HK-2 (cell line): Measurements from ENCODE around the gene PLA2G4F.
"Not testable (repeated sequence)": the region's sequence is repeated elsewhere in the genome, so short reads cannot be mapped to it uniquely, and the experiment has no call there.

Experiments used
- DNase-seq: peaks from one replicate; pipeline ENCODE4 v3.0.0-alpha.2; 2018; ENCODE audit not compliant: unreplicated experiment

The PLA2G4F gene

DNA sequence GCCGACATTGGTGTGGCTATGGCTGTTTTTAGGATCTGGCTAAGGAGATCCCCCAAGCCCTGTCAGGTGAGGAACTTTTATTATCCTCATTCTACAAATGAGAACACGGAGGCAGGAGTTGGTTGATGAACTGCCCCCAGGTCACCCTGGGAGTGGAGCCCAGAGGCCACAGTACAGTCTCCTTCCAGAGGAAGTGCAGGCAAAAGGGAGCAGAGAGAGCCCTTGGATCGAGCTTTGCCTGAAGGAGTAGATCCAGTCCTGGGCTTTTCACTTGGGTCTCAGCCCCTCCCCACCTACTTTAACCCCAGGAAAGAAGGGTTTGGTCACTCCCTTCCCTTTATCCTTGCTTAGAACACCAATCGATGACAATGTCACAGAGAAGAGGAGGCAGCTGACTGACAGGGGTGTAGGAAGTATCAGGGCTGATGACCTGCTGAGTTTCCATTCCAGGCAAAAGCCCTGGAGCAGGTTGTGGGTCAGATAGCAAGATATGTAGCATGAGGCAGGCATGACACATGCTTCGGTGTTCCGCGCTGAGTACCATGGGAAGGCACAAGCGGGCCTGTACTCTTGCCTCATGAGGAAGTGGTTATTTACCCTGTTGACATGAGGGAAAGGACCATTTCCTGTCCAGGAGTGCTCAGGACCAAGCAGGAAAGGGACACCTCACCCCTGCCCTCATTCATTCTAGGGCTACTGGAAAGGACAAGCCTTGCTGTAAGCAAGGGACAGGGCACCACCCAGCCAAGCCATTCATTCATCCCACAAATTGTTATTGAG lies 56.2 kb downstream of the PLA2G4F start:
- no peak for DNase-seq

DNA sequence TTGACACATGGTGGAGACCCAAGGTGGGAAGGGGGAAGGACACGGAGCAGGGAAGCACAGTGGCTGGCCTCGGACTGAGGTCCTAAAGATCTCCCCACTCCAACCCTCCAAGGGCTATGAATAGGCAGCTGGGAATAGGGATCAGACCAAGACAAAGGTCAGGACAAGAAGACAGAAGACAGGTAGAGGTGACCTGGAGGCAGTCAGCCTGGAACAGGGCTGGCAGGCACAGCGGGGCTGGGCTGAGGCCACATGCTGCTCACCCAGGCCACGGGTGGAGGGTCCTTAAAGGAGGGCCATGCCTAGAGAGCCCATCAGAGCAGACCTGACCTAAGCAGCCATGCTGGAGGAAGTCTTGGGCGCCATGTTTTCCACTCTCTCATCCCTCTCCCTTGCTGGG lies 59.4 kb downstream of the PLA2G4F start:
- DNase-seq, result no peak

DNA sequence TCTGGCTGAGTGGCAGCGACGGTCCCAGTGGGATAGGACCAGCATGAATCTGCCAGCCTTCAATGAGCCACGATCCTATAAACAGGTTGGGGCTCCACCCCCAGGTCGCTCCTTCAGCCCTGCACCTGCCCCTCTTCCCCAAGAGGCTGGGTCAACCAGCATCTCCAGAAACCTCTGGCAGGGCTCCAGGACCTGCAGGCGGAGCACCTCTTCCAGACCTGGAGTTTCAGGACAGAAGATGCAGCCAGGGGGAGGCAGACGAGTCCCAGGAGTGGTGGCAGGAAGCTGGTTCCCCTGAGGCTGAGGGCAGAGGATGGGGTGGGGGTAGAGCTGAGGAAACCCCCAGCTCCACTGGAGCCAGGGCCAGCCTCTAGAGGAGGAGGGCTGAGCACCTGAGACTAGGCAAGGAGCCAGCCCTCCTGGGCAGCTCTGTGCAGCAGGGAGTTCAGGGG lies 61.9 kb downstream of the PLA2G4F start, which contains the start of gene PLA2G4D:
PLA2G4D (minus strand) TSS at position 51 of the 452 bp plus-strand sequence. CDS start 103 bp downstream, outside the sequence.
- DNase-seq, result no peak

DNA sequence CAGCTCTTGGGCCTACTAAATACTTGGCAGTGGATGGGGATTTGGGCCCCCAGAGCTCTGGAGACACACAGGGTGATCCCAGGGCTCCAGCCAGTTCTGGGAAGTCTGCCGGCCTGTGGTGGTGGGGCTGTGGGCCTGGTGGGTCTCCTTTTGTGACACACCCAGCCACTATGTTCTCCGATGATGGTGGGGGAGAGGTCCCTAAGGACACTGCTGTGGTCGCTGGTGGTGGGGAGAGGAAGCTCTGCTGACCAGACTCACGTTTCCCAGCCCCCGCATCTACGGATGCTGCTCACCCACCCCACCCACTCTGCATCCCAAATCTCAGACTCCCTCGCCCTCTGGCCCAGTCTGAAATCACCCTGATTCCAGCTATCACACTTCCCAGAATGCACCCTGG lies 62.5 kb downstream of the PLA2G4F start:
- no peak for DNase-seq

DNA sequence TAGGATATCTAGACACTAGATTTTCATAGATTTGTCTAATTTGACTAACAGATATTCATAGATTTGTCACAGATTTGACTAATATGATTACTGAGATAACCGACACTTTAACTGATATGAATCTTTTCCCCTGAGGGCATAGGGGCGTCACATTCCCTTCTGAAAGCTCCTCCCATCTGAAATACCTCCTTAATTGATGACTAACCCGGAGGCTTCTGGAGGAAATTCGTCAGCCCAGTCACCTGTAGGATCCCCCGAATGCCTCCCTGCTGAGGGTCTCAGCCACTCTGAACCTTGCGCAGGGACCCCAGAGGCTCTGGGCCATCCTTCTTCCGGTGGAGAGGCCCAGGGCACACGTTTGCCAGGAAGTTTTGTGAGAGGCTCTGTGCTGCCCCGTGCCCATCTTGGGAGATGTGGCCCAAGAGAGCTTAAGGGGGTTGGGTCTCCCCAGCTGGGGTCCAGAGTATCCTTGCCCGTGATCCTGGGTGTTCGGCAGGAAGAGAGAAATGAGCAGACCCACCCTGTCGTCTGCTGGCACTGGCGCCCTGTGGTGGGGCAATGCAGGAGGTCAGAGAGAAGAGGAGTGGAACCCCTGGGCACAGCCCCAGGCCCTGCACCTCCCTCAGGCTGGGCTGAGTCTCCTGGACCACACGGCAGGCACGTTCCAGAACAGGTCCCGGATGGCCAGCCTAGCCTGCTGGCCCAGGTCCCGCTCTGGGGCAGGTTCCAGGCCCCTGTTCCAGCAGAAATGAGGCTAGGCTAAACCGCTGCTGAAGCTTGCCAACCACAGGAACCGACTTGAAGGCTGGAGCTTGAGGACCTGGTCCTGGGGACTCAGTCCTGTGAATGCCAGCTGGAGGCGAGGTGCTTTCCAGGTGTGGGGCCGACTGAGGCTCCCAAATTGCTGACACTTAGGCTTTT lies 63.8 kb downstream of the PLA2G4F start:
- DNase-seq, result no peak

DNA sequence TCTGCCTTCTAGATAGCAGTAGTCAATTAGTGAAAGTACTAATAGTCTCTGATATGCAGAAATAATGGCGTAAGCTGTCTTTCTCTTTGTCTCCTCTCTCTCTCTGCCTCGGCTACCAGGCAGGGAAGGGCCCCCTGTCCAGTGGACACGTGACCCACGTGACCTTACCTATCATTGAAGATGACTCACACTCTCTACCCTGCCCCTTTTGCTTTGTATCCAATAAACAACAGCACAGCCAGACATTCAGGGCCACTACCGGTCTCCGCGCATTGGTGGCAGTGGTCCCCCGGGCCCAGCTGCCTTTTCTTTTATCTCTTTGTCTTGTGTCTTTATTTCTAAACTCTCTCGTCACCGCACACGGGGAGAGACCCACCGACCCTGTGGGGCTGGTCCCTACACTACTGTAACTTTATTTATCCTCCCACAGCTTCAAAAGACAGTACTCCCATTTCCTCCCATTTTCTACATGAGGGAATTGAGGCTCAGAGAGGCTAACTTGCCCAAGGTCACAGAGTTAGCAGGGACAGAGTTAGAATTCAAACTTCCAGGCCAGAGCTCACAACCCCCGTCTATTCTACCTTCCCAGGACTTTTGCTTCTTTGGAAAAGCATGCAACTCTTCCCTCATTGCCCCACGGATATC lies 64.6 kb downstream of the PLA2G4F start:
- DNase-seq, result not testable (repeated sequence)

DNA sequence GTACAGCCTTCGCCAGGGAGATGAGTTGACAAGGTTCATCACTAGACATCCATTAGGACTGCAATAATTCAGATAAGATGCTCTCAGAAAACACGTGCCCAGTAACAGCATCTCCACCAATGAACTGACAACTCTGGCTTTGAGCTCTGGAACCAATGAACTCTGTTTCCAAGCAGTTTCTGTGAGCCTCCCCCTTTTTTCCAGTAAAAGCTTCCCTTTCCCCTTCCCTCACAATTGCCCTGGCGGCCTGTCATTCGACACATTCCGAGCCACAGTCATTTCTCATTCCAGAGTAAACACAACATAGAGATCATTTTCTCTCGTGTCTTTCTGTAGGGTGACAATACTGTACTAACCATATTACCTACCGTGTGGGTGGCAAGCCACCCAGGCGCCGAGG lies 65.7 kb downstream of the PLA2G4F start:
- DNase-seq, result no peak

DNA sequence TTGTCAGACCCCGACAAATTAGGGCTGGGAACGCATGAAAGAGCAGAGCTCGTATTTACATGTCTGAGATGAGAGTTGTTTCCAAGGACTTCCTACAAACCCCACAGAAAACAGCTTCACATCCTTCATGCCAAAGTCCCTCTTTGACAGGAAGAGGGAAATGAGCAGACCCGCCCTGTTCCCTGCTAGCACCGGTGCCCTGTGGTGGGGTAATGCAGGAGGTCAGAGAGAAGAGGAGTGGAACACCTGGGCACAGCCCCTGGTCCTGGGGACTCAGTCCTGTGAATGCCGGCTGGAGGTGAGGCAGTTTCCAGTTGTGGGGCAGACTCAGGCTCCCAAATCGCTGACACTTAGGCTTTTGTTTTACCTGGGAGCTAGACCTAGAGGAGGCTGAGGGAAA lies 66.1 kb downstream of the PLA2G4F start:
- no peak for DNase-seq

DNA sequence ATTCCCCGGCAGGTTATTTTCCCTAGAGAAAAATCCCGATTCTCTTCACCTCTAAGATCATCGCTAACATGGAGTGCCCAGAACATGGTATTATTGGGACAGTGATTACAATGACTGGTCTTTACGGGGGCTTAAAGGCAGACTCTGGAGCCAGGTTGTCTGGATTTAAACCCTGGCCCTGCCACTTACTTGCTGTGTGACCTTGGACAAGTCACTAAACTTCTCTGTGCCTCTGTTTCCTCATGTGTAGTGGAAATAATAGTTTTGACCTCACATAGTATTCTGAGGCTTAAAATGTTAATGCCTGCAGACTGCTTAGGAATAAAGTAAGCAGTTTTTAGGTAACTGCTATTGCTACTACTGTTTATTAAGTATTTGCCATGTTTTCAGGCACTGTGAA lies 66.5 kb downstream of the PLA2G4F start:
- no peak for DNase-seq
